Stimulated activated CD8-positive, alpha-beta memory T cell treated with anti-CD3 and anti-CD28 coated beads, Interleukin-4, amount 100 ng/mL, for 4 hours (primary cell): ENCODE data around the gene KLHL17.

Experiments used
- DNase-seq, 2 donors: peaks; one replicate each; pipeline ENCODE4 v3.0.0-alpha.2; 2020; ENCODE audit warnings: low read depth in 2 of 2, low spot score in 1 of 2

The KLHL17 gene

GRCh38 chr1:950268-950667, 10.1 kb upstream of the KLHL17 start:
- DNase-seq: no peak

- DNase-seq: no peak
These were observed 9.5 kb upstream of the KLHL17 start for GRCh38 chr1:950881-951280.

GRCh38 chr1:951364-951763, 9.0 kb upstream of the KLHL17 start:
- no peak for DNase-seq

GRCh38 chr1:952201-952600, 8.2 kb upstream of the KLHL17 start:
- DNase-seq: no peak

GRCh38 chr1:952603-953002, 7.8 kb upstream of the KLHL17 start:
- no peak for DNase-seq

GRCh38 chr1:953524-954320, 6.7 kb upstream of the KLHL17 start:
- DNase-seq: no peak

- no peak for DNase-seq
These were observed 5.5 kb upstream of the KLHL17 start for GRCh38 chr1:954927-955326.

- DNase-seq: no peak
These were observed 4.9 kb upstream of the KLHL17 start for GRCh38 chr1:955474-955873.

- no peak for DNase-seq
These were observed 3.7 kb upstream of the KLHL17 start for GRCh38 chr1:956636-957035.

GRCh38 chr1:958823-959730, 1.3 kb upstream of the KLHL17 start, which contains the start of gene NOC2L:
TSS of gene NOC2L (minus strand) at chr1:959256. CDS start at chr1:959240, 16 bp downstream.
- peak; percentile 91 to 97 for DNase-seq

GRCh38 chr1:959731-960362, 537 bp upstream of the KLHL17 start:
- DNase-seq: no peak

- no peak for DNase-seq
These were observed 817 bp downstream of the KLHL17 start for GRCh38 chr1:961132-961669.

GRCh38 chr1:962381-963300, 2.3 kb downstream of the KLHL17 start:
- DNase-seq: no peak

- DNase-seq: no peak
These were observed 2.9 kb downstream of the KLHL17 start for GRCh38 chr1:963301-963651.

- no peak for DNase-seq
These were observed 3.6 kb downstream of the KLHL17 start for GRCh38 chr1:963746-964525.

- no peak for DNase-seq
These were observed 4.5 kb downstream of the KLHL17 start for GRCh38 chr1:964691-965525.

GRCh38 chr1:965526-966134, 5.2 kb downstream of the KLHL17 start:
- DNase-seq: no peak

- no peak for DNase-seq
These were observed 5.8 kb downstream of the KLHL17 start, which contains the start of gene PLEKHN1 for GRCh38 chr1:966135-966703. TSS of gene PLEKHN1 (plus strand) at chr1:966482. CDS start at chr1:966532, 50 bp downstream.
